Smooth muscle cell (in vitro differentiated cells): ENCODE results near the gene C22orf42. TPM values are rescaled to one million over a fixed set of nuclear protein-coding genes. Genes with fewer than 3 reads are reported as not detected.

ENCODE experiments used
- DNase-seq: peaks from one replicate; lab custom pipeline; 2025; ENCODE audit not compliant: unreplicated experiment; lab: John Stamatoyannopoulos, UW
- H2AFZ ChIP-seq: fragments of 200-600 bp; sonication (generic); 2 replicates; pipeline ENCODE4 v1.6.0; 2016; ENCODE audit warnings: antibody characterized with exemption, low read depth, mild to moderate bottlenecking
- H3F3A ChIP-seq: fragments of 200-600 bp; sonication (generic); 2 replicates; pipeline ENCODE4 v1.6.0; 2017; ENCODE audit warnings: antibody characterized with exemption, low read depth
- H3K27ac ChIP-seq: fragments of 200-600 bp; sonication (generic); 2 replicates; pipeline ENCODE4 v1.5.1; 2016; ENCODE audit warnings: low read depth, mild to moderate bottlenecking
- H3K27me3 ChIP-seq: fragments of 200-600 bp; sonication (generic); 2 replicates; pipeline ENCODE4 v1.6.1; 2016; ENCODE audit warnings: low read depth, mild to moderate bottlenecking
- H3K36me3 ChIP-seq: fragments of 200-600 bp; sonication (generic); 2 replicates; pipeline ENCODE4 v1.5.1; 2016; ENCODE audit warnings: low read depth
- H3K4me1 ChIP-seq: fragments of 200-600 bp; sonication (generic); 2 replicates; pipeline ENCODE4 v1.5.1; 2016; ENCODE audit warnings: low read depth
- H3K4me2 ChIP-seq: fragments of 200-600 bp; sonication (generic); 2 replicates; pipeline ENCODE4 v1.6.0; 2016; ENCODE audit warnings: mild to moderate bottlenecking
- H3K4me3 ChIP-seq: fragments of 200-600 bp; sonication (generic); 2 replicates; pipeline ENCODE4 v1.5.1; 2016; ENCODE audit warnings: mild to moderate bottlenecking
- H3K79me2 ChIP-seq: fragments of 200-600 bp; sonication (generic); 2 replicates; pipeline ENCODE4 v1.6.0; 2016; ENCODE audit warnings: low read depth, mild to moderate bottlenecking
- H3K9ac ChIP-seq: fragments of 200-600 bp; sonication (generic); 2 replicates; pipeline ENCODE4 v1.6.0; 2016; ENCODE audit warnings: low read depth
- H3K9me3 ChIP-seq: fragments of 200-600 bp; sonication (generic); replicated peaks from 2 replicates; pipeline ENCODE4 v1.5.1; 2016; ENCODE audit warnings: low read depth
- H4K20me1 ChIP-seq: fragments of 200-600 bp; sonication (generic); 2 replicates; pipeline ENCODE4 v1.6.0; 2016; ENCODE audit warnings: low read depth
- WGBS: methylation state at CpG from one replicate; pipeline ENCODE4 v1.1.7; 2016; ENCODE audit warnings: low lambda C conversion rate; 5-methylcytosine and 5-hydroxymethylcytosine counted together
- polyA plus RNA-seq: library from polyadenylated mRNA; unstranded; fragments of >200 nt; fragmentation: Nextera tagmentation; extraction: Ambion mirVana; gene quantifications from 2 replicates; pipeline ENCODE4 v1.2.1, GENCODE V29; 2016
- total RNA-seq: library from RNA; depleted of rRNA; stranded (reverse); fragments of >200 nt; gene quantifications from 2 replicates; pipeline ENCODE4 v1.2.3, GENCODE V29; 2014
- TF ChIP-seq, protein P1 (sequence below): fragments of 200-600 bp; sonication (generic); IDR thresholded peaks from 2 replicates; pipeline ENCODE4 v1.5.1; 2017; ENCODE audit warnings: borderline replicate concordance, mild to moderate bottlenecking, antibody characterized with exemption; ENCODE audit not compliant: insufficient read depth, poor library complexity, severe bottlenecking

C22orf42 gene
- total and polyA plus RNA-seq, 2 experiments from 2014 or later = not detected

DNA sequence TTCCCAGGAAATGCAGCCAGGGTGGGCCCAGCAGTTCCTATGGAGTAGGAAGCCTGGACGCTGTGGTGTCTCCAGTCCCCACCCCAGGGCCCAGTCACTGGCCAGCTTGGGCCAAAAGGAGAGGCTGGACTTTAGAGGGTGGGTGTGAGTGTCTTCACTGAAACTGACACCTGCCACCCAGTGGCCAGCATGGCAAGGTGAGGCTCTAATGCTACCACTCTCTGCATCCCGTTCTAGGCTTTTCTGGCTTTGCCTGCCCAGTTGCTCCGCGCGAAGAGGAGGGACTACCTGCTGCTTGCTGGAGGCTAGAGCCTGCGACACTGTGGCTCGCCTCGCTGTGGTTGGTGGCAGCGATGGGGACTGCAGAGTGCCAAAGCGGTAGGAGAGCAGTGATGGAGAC lies 35.4 kb downstream of the C22orf42 start:
- no peak for DNase-seq
- Histone ChIP-seq H3K27me3 (no peaks in the 10 kb centered on the region), H3K9ac (no peak overlapping the region), H3K79me2 (no peaks in the 10 kb centered on the region), H3F3A (no peaks in the 10 kb centered on the region), H3K27ac (no peak overlapping the region), H3K4me2 (no peak overlapping the region), H4K20me1 (no peaks in the 10 kb centered on the region), H3K4me1 (no peaks in the 10 kb centered on the region), H3K9me3 (no peaks in the 10 kb centered on the region), H2AFZ (no peak overlapping the region), H3K4me3 (no peak overlapping the region), H3K36me3 (no peaks in the 10 kb centered on the region)
- WGBS = 31% methylated on average over 10 of the region's 10 CpGs
- TF ChIP-seq, protein P1, sequence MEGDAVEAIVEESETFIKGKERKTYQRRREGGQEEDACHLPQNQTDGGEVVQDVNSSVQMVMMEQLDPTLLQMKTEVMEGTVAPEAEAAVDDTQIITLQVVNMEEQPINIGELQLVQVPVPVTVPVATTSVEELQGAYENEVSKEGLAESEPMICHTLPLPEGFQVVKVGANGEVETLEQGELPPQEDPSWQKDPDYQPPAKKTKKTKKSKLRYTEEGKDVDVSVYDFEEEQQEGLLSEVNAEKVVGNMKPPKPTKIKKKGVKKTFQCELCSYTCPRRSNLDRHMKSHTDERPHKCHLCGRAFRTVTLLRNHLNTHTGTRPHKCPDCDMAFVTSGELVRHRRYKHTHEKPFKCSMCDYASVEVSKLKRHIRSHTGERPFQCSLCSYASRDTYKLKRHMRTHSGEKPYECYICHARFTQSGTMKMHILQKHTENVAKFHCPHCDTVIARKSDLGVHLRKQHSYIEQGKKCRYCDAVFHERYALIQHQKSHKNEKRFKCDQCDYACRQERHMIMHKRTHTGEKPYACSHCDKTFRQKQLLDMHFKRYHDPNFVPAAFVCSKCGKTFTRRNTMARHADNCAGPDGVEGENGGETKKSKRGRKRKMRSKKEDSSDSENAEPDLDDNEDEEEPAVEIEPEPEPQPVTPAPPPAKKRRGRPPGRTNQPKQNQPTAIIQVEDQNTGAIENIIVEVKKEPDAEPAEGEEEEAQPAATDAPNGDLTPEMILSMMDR = no peak

DNA sequence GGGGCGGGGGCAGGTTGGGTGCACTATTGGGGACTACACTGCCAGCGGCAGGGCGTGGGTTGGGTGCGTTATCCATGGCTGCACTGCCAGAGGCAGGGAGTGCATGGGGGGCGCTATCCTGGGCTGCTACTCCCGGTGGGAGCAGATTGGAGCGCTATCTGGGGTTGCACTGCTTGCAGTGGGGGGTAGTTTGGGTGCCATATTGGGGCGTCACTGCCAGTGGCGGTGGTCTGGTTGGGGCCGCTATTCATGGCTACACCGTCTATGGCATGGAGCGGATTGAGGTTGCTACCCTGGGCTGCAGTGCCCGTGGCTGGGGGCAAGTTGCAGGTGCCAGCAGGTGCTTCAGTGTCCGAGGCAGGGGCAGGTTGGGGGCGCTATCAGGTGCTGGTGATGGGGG lies 36.2 kb downstream of the C22orf42 start:
- 93% methylated on average over 13 of the region's 15 CpGs for WGBS
- H3K4me2 ChIP-seq = no peak overlapping the region
- TF ChIP-seq, protein P1 = no peak
- H3K4me1 ChIP-seq = no peaks in the 10 kb centered on the region
- no peak overlapping the region for H3K27ac ChIP-seq
- no peaks in the 10 kb centered on the region for H4K20me1 ChIP-seq
- no peak overlapping the region for H3K9ac ChIP-seq
- DNase-seq = no peak
- H3K9me3 ChIP-seq = no peaks in the 10 kb centered on the region
- H3K79me2 ChIP-seq = no peaks in the 10 kb centered on the region
- H3K36me3 ChIP-seq = no peaks in the 10 kb centered on the region
- no peak overlapping the region for H3K4me3 ChIP-seq
- no peak overlapping the region for H2AFZ ChIP-seq
- peaks cover 5% of the 10 kb centered on the region for H3K27me3 ChIP-seq
- no peaks in the 10 kb centered on the region for H3F3A ChIP-seq

DNA sequence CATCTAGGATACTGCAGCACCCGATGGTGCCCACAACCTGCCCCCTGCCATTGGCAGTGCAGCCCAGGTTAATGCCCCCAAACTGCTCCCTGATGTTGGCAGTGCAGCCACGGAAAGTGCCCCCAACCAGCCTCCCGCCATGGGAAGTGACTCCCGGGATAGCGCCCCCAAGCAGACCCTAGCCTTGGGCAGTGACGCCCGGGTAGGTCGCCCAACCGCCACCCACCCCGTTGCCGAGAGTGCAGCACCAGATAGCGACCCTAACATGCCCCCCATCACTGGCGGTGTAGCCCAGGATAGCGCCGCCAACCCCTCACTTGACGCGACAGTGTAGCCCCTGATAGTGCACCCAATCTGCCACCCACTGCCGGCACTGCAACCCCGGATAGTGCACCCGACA lies 38.5 kb downstream of the C22orf42 start:
- Histone ChIP-seq H3K9me3 (no peaks in the 10 kb centered on the region), H3K27me3 (peaks cover 22% of the 10 kb centered on the region), H3K4me2 (no peak overlapping the region), H4K20me1 (no peaks in the 10 kb centered on the region), H3K27ac (no peak overlapping the region), H2AFZ (no peak overlapping the region), H3K4me1 (no peaks in the 10 kb centered on the region), H3K79me2 (no peaks in the 10 kb centered on the region), H3F3A (no peaks in the 10 kb centered on the region), H3K4me3 (no peak overlapping the region), H3K9ac (no peak overlapping the region), H3K36me3 (no peaks in the 10 kb centered on the region)
- DNase-seq = no peak
- 94% methylated on average over 20 of the region's 20 CpGs for WGBS
- TF ChIP-seq, protein P1 = no peak

DNA sequence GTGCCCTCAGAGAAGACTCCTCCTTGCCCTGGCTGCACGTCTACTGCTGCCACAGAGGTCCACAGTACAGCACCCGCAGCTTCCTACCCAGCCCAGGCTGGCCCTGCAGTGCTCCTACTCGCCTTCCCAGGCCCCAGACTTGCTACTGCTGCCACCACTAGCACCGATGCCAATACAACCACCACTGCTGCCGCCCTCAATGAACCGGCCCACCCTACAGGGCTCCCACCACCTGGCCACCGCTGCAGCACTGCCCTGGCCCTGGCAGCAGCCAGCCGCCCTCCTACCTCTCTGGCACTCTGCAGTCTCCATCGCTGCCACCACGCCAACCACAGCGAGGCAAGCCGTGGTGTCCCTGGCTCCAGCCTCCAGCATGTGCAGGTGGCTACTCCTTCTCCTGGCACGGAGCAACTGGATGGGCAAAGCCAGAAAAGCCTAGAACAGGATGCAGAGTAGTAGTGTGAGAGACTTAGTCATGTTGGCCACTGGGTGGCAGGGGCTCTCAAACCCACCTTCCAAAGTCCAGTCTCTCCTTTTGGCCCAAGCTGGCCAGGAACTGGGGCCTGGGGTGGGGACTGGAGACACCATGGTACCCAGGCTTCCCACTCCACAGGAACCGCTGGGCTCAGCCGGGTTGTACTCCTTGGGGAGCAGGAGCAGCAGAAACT lies 39.4 kb downstream of the C22orf42 start:
- H4K20me1 ChIP-seq = no peaks in the 10 kb centered on the region
- no peaks in the 10 kb centered on the region for H3F3A ChIP-seq
- no peak overlapping the region for H3K9ac ChIP-seq
- H3K27me3 ChIP-seq = peaks cover 31% of the 10 kb centered on the region
- no peak overlapping the region for H3K4me2 ChIP-seq
- H3K9me3 ChIP-seq = no peaks in the 10 kb centered on the region
- no peak for DNase-seq
- H2AFZ ChIP-seq = no peak overlapping the region
- H3K79me2 ChIP-seq = no peaks in the 10 kb centered on the region
- TF ChIP-seq, protein P1 = no peak
- no peak overlapping the region for H3K27ac ChIP-seq
- WGBS = 86% methylated on average over 15 of the region's 15 CpGs
- no peaks in the 10 kb centered on the region for H3K4me1 ChIP-seq
- no peak overlapping the region for H3K4me3 ChIP-seq
- H3K36me3 ChIP-seq = no peaks in the 10 kb centered on the region
